ENCODE measurements around the gene LRRC1. TPM values are rescaled to one million over a fixed set of nuclear protein-coding genes. Genes with fewer than 3 reads are reported as not detected.

Gene LRRC1
- total and polyA plus RNA-seq, 2 of the 8 experiments (the other 6 are each of a cell fraction or from before 2014, with no cell fraction given): 6.7 to 15.9 TPM

DNA sequence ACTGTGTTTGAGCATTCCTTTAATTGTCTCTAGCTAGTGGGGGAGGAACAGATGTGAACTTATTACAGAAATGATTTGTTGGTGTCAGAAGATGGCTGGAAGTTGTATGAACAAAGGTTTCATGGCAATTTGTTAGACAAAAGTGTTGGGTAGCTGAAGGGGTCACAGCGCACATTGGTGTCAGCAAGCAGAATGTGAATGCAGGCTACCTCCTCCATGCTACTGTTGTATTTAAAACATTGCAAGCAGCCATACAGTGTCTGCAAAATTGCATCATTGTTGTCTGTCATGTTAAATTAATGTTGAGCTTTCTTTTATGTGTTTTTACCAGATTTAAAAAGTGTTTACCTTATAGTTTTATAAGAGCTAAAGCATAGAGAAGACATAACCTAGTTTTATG lies 6.2 kb downstream of the LRRC1 start:
- peaks cover 0 to 74% of the 10 kb centered on the region in 2 experiments for H3K79me2 ChIP-seq (ENCODE audit: control insufficient read depth in 1 of 2, insufficient read depth in 2 of 2, low read length in 2 of 2)
- H3K18ac ChIP-seq (ENCODE audit: extremely low read depth, low read length): no peak overlapping the region
- no peak overlapping the region for H2BK5ac ChIP-seq (ENCODE audit: low read depth, low read length)
- H3K23me2 ChIP-seq (ENCODE audit: low read depth, low read length): peaks cover 4% of the 10 kb centered on the region
- no peak overlapping the region for H4K5ac ChIP-seq (ENCODE audit: insufficient read length, low read depth, low read length)
- no peaks in the 10 kb centered on the region for H3K9me3 ChIP-seq (ENCODE audit: insufficient read depth in 2 of 2, low read depth in 1 of 2, low read length in 1 of 2)
- no peak overlapping the region for H2AFZ ChIP-seq (ENCODE audit: low read length)
- H4K20me1 ChIP-seq (replicated peaks in 1 of 2; ENCODE audit: control insufficient read depth in 1 of 2, insufficient read depth in 2 of 2, low read length in 2 of 2): peaks cover 5 to 9% of the 10 kb centered on the region in 2 experiments
- WGBS, 2 experiments (ENCODE audit: extremely low coverage in 1 of 2, insufficient coverage in 1 of 2, insufficient read length in 1 of 2, insufficient replicate concordance in 2 of 2, low coverage in 1 of 2, low lambda C conversion rate in 2 of 2, missing lambda C conversion rate in 1 of 2): 84% methylated on average over 1 of the region's 1 CpG; no CpG with 5 or more reads in 1 of the 2 experiments
- no peak overlapping the region for H3K9ac ChIP-seq (replicated peaks in 1 of 4; ENCODE audit: extremely low read depth in 1 of 4, low read depth in 3 of 4, low read length in 3 of 4)
- no peak overlapping the region for H4K91ac ChIP-seq (replicated peaks; ENCODE audit: insufficient read length, low read length)
- H3K36me3 ChIP-seq (ENCODE audit: control insufficient read depth in 2 of 4, insufficient read depth in 4 of 4, low read length in 3 of 4): no peaks in the 10 kb centered on the region
- FAIRE-seq (no peak), DNase-seq (ENCODE audit: low read depth in 1 of 2, low spot score in 2 of 2) (no peak)
- no peak overlapping the region for H3K14ac ChIP-seq (ENCODE audit: insufficient read length)
- H3K4ac ChIP-seq (replicated peaks; ENCODE audit: insufficient read length, low read depth, low read length): no peak overlapping the region
- TF ChIP-seq ASH2L (IDR thresholded peaks at IDR 0.05; ENCODE audit: low read length) (no peak), SAP30 (IDR thresholded peaks at IDR 0.05; ENCODE audit: insufficient read depth, insufficient replicate concordance, low read length) (no peak)
- ChIA-PET CTCF (ENCODE audit: partially characterized antibody) (interaction anchor here (1.0 to 2.3 kb wide), 2 partner anchors 10 to 154 kb away, joined by 4 to 5 read pairs; no protein-coding TSS in a partner anchor), POLR2A (ENCODE audit: partially characterized antibody) (no interaction called here)
- 0 out of 2 replicates have a peak overlapping the region, but pooled peaks have one; percentile 3 for H2AK5ac ChIP-seq (ENCODE audit: low read depth, low read length)
- no peak overlapping the region for H2BK120ac ChIP-seq (replicated peaks; ENCODE audit: low read depth, low read length)
- H4K8ac ChIP-seq (ENCODE audit: extremely low read depth, insufficient read depth, low read length): no peak overlapping the region
- no peak overlapping the region for H3K27ac ChIP-seq (ENCODE audit: low read depth, low read length)
- no peak overlapping the region for H3K23ac ChIP-seq (ENCODE audit: insufficient read length)
- H2BK20ac ChIP-seq (ENCODE audit: low read length): no peak overlapping the region
- no peak overlapping the region for H2BK12ac ChIP-seq (ENCODE audit: low read depth, low read length)
- no peak overlapping the region for H3K56ac ChIP-seq (replicated peaks; ENCODE audit: insufficient read length, low read depth, low read length)
- peaks cover 13% of the 10 kb centered on the region for H3K79me1 ChIP-seq (ENCODE audit: low read depth, low read length)
- peaks cover 0 to 5% (median 2%) of the 10 kb centered on the region in 4 experiments; a peak in 3 of 7 replicates for H3K27me3 ChIP-seq (replicated peaks in 1 of 4; ENCODE audit: control insufficient read depth in 3 of 4, extremely low read depth in 1 of 4, insufficient read depth in 3 of 4, low read length in 3 of 4)
- H2BK15ac ChIP-seq (ENCODE audit: low read length): no peak overlapping the region
- H3K4me3 ChIP-seq (ENCODE audit: extremely low read depth in 1 of 4, insufficient read depth in 2 of 4, low read depth in 3 of 4, low read length in 4 of 4): no peak overlapping the region
- peaks cover 3 to 16% (median 7%) of the 10 kb centered on the region in 4 experiments; a peak in 6 of 7 replicates for H3K4me1 ChIP-seq (replicated peaks in 1 of 4; ENCODE audit: control insufficient read depth in 3 of 4, insufficient read depth in 4 of 4, low read length in 3 of 4)
- H3K4me2 ChIP-seq (ENCODE audit: insufficient read depth in 1 of 2, low read depth in 2 of 2, low read length in 2 of 2): no peak overlapping the region
